H1 (cell line): ENCODE measurements around the gene CNPY2. TPM values are rescaled to one million over a fixed set of nuclear protein-coding genes. Genes with fewer than 3 reads are reported as not detected.

Experiments used
- CEBPB ChIP-seq: IDR thresholded peaks from 2 replicates; pipeline ENCODE4 v1.6.1; 2012; ENCODE audit warnings: low read depth, low read length
- CHD2 ChIP-seq: IDR thresholded peaks from 2 replicates; pipeline ENCODE4 v1.6.1; 2012; ENCODE audit warnings: low read length, improper control_type of control experiment
- HDAC6 ChIP-seq: IDR thresholded peaks from one replicate; pipeline ENCODE4 v1.7.1; 2012; ENCODE audit warnings: low read depth, mild to moderate bottlenecking, inconsistent platforms, low read length, moderate library complexity
- PHF8 ChIP-seq: fragments of 200-600 bp; sonication (generic); conservative IDR thresholded peaks from 2 replicates; pipeline ENCODE4 v1.7.1; 2012; ENCODE audit warnings: low read depth, mild to moderate bottlenecking, inconsistent platforms, low read length, moderate library complexity
- SAP30 ChIP-seq: fragments of 300-600 bp; sonication (generic); IDR thresholded peaks from 2 replicates; pipeline ENCODE4 v1.7.1; 2012; ENCODE audit warnings: low read length, moderate library complexity, mild to moderate bottlenecking, inconsistent platforms; ENCODE audit not compliant: insufficient read depth, insufficient replicate concordance
- SIX5 ChIP-seq: IDR thresholded peaks from 2 replicates; pipeline ENCODE4 v1.6.1; 2011; ENCODE audit warnings: mild to moderate bottlenecking, low read depth, low read length
- TBP ChIP-seq: IDR thresholded peaks from 2 replicates; pipeline ENCODE4 v1.6.1; 2011; ENCODE audit warnings: low read depth, low read length, improper control_type of control experiment
- TCF12 ChIP-seq: IDR thresholded peaks from 2 replicates; pipeline ENCODE4 v1.6.1; 2011; ENCODE audit warnings: low read depth, mild to moderate bottlenecking, low read length
- polyA plus RNA-seq, 7 experiments: library from polyadenylated mRNA; depleted of rRNA in 3 of 7; stranded (reverse) in 5 of 7; unstranded in 2 of 7; fragments of >200 nt in 5 of 7; fragments of 200-250 nt in 2 of 7; gene quantifications; 1 replicate in 5 of 7; 2 replicates in 1 of 7; 4 replicates in 1 of 7; pipeline versions ENCODE4 v1.2.1 to v1.2.3, GENCODE V29; 2011 to 2013; ENCODE audit warnings: missing spikeins in 2 of 7, mixed read lengths in 2 of 7
- total RNA-seq: library from RNA; stranded (reverse); fragmentation: NEBNext Ultra II Directional; extraction: Animal tissue kit (Norgen Biotek cat#: 25700); gene quantifications from 2 replicates; pipeline ENCODE4 v1.2.1, GENCODE V29; 2021
- TF ChIP-seq, protein P1 (sequence below): IDR thresholded peaks from 2 replicates; pipeline ENCODE4 v1.6.1; 2012; ENCODE audit warnings: inconsistent platforms

CNPY2 gene
- total and polyA plus RNA-seq, 2 of the 8 experiments (the other 6 are each of a cell fraction or from before 2014, with no cell fraction given), result 203 to 281 TPM

DNA sequence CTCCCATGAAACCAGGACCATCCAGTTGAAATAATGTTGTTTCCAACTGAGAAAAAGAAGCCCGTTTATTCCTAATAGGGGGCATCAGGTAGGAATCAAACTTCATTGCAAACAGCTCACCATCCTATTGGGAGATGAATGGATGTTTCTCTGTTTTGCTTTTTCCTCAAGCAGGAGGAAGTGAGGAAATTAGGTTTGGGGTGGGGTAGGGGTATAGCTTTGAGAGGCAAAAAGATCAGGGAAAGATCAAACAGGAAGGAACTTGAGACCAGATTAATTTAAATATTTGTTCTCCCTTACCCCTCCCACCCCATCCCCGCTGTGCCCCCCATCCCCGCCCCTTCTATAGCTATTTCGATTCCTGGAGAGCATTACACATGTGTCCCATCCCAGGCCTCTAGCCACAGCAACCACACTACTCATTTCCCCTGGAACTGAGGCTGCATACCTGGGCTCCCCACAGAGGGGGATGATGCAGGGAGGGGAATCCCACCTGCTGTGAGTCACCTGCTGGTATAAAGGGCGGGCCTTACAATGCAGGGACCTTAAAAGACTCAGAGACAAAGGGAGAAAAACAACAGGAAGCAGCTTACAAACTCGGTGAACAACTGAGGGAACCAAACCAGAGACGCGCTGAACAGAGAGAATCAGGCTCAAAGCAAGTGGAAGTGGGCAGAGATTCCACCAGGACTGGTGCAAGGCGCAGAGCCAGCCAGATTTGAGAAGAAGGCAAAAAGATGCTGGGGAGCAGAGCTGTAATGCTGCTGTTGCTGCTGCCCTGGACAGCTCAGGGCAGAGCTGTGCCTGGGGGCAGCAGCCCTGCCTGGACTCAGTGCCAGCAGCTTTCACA lies 22.7 kb upstream of the CNPY2 start, which contains the start of gene IL23A (continued):
- TF ChIP-seq TCF12 (no peak), SAP30 (no peak), SIX5 (no peak), PHF8 (no peak), CHD2 (no peak), CEBPB (no peak), TBP (peak; percentile 19; the same call in 1 of the 2 replicates), HDAC6 (no peak)
- TF ChIP-seq, protein P1, sequence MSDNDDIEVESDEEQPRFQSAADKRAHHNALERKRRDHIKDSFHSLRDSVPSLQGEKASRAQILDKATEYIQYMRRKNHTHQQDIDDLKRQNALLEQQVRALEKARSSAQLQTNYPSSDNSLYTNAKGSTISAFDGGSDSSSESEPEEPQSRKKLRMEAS, result 0 out of 2 replicates have a peak, but pooled peaks have one; percentile 24
